ENCODE measurements around the gene EHBP1.
"Not testable (repeated sequence)": the region's sequence is repeated elsewhere in the genome, so short reads cannot be mapped to it uniquely, and the experiment has no call there.

The EHBP1 gene

GRCh38 chr2:62736899-62737559 is 31.5 kb downstream of the EHBP1 start:
- no peak for DNase-seq

DNA sequence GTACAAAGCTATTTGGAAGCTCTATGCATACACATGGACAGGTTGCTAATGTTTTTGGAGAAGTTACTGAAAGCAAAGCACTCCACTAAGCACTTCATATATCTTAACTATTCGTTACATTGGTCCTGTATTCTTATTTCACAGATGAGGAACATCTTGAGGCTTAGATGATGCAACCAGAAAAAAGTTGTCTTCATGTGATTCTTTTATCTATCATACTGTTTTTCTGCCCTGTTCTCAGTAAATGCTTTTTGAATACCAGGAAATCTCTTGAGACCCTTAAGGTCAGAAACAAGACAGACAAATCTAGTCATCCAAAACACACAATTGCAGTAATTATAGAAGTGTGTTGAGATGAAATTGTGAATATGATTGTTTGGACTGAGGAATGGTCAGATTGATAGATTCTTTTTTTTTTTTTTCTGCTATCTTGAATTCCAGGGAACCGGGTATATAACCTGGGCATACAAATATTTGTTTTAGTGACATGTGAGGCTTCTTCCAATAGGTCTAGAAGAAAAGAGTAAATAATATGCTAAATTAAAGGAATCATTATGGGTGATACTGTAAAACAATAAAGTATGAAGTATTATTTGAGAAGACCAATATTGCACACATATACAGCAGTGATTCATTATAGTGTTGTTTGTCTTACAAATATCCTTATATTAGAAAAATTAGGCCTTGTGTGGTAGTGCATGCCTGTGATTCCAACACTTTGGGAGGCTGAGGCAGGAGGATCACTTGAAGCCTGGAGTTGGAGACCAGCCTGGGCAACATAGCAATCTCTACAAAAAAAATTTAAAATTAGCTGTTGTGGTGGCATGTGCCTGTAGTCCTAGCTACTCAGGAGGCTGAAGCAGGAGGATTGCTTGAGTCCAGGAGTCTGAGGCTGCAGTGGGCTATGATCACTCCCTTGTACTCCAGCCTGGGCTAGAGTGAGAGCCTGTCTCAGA is 33.7 kb downstream of the EHBP1 start:
- no peak for DNase-seq

DNA sequence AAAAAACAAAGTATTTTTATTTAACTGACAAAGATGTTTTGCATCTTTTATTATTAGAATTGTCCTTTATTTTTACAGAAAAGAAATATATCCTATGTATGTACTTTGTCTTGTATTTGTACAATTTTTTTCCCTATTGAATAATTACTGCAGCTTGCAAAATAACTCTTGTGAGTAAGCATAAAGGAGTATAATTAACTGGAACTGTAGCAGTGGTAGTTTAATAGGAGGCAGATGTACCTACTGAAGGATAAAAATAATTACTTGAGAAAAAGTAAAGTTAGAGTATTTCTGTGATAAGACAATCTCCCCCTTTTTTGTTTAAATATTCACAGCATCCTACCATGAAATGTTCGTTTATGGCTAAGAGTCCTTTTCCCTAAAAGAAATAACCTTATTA is 34.7 kb downstream of the EHBP1 start:
- DNase-seq: no peak

DNA sequence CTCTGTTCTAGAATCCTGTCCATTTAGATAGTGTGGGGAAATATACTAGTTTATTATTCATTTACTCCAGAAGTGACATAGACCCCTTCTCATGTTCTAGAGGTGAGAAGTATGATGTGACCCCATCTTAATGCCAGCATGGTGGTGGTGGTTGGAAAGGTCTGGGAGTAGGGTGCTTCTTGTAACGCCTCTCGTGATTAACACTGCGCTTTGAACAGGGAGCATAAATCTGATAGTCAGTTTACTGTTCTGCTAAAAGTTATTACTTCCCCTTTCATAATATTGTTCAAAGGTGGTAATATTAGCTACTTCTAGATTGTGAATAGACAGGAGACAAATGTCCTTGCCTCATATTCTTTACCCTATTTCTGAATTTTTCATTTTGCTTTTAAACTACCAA is 35.6 kb downstream of the EHBP1 start:
- DNase-seq: no peak

DNA sequence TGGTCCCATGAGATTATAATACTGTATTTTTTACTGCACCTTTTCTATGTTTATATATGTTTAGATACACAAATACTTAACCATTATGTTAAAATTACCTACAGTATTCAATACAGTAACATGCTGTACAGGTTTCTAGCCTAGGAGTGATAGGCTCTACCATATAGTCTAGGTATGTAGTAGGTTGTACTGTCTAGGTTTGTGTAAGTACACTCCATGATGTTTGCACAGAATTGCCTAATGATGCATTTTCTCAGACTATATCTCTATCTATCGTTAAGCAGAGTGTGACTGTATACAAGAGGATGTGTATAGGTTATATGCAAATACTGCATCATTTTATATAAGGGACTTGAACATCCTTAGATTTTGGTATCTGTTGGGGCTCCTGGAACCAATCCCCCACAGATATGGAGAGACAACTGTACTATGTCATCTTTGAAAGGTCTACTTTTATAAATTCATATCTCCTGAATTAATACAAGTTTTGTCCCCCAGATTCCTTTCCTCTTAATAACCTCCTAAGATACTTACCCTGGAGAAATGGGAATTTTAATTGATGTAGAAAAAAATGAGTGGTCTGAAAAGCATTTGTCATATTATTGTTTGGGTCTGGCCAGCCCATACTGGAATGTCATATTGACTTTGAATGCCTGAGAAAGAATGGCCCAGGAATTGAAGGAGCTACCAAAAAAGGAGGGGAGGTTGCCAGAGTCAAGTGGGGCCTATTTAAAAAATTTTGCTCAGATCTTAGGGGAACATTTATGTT is 36.6 kb downstream of the EHBP1 start:
- DNase-seq: no peak

DNA sequence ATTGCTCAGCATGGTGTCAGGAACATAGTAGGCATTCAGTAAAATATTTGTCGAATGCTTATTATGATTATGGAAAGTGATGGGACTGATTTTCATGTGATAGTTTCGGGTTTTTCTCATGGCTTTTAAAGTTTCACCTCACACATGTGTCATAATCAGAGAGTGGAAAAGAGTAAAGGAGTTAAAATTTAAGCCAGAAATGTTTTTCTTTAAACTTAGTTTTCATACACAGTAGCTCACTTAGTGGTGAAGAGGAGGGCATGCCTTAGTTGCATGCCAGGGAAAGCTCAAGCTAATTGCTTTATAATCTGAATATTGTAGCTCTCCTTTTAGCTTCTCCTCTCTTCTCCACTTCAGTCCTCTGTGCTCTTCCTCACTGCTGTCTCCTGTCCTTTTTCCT is 38.0 kb downstream of the EHBP1 start:
- DNase-seq: no peak

DNA sequence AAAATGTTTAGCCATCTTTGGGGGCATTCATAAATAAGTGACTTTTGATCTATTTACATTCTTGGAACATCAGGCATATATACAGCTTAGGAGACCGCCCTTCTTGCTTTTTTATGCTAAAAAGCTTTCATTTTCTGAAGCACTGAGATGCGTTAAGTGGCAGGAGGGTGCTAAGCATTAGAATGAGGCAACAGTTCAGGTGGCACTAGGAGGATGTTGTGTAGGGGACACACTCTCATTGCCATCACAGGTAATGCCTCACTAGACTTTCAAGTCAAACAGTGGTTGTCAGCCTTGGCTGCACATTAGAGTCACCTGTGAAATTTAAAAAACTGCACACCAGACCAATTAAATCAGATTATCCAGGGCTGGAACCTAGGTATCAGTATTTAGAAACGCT is 39.1 kb downstream of the EHBP1 start:
- no peak for DNase-seq

DNA sequence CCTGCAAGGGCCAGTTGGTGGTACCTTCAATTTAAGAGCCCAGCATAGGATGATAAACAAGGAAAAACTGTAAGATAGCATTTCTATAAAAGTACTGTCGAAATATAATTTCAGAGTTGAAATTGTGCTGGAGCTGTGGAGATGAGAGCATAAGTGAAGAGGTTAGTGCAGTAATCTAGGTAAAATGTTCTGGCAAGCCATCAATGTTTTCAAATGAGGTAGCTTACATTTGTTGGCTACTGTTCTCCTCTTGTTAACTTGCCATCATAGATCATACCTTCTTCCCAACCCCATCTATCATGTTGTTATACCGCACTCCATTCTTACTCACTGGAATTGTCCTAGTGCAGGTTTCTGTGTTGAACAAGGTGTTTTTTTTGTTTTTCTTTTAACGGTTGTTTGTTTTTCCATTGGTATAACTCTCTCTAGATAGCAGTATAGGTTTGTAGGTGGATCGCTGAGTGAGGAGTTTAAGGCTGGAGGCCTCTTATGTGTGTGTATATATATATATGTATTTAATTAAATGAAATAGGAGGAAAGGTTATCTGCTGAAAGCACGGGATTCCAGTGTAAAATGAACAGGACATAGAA is 40.5 kb downstream of the EHBP1 start:
- DNase-seq: no peak

- no peak for DNase-seq
These were observed 41.7 kb downstream of the EHBP1 start for GRCh38 chr2:62747169-62747568.

- DNase-seq: no peak
These were observed 42.4 kb downstream of the EHBP1 start for GRCh38 chr2:62747876-62748275.

GRCh38 chr2:62749111-62749510 is 43.6 kb downstream of the EHBP1 start:
- DNase-seq: not testable (repeated sequence)

DNA sequence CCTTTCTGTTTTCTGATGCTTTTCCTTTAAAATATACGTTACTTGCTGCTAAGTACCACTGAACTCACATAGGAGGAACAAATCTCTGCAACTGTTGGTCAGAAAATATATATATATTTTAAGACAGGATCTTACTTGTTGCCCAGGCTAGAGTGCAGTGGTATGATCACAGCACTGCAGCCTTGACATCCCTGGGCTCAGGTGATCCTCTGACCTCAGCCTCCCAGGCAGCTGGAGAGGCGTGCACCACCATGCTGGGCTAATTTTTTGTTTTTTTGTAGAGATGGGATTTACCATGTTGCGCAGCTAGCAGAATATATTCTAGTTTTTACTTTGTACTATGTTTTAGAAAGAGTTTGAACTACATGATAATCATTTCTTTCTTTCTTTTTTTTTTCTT is 51.5 kb downstream of the EHBP1 start:
- no peak for DNase-seq

GRCh38 chr2:62760026-62760425 is 54.5 kb downstream of the EHBP1 start:
- no peak for DNase-seq

- DNase-seq: no peak
These were observed 55.0 kb downstream of the EHBP1 start for GRCh38 chr2:62760555-62760954.

- no peak for DNase-seq
These were observed 60.3 kb downstream of the EHBP1 start for GRCh38 chr2:62765619-62766376.

DNA sequence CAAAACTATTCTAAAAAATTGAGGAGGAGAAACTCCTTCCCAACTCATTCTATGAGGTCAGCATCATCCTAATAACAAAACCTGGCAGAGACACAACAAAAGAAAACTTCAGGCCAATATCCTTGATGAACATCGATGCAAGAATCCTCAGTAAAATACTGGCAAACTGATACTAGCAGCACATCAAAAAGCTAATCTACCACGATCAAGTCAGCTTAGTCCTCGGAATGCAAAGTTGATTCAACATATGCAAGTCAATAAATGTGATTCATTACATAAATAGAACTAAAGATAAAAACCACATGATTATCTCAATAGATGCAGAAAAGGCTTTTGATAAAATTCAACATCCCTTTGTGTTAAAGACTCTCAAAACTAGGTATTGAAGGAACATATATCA is 63.1 kb downstream of the EHBP1 start:
- DNase-seq: no peak

GRCh38 chr2:62770629-62771028 is 65.1 kb downstream of the EHBP1 start:
- no peak for DNase-seq

- DNase-seq: no peak
These were observed 69.2 kb downstream of the EHBP1 start for GRCh38 chr2:62774555-62775366.

DNA sequence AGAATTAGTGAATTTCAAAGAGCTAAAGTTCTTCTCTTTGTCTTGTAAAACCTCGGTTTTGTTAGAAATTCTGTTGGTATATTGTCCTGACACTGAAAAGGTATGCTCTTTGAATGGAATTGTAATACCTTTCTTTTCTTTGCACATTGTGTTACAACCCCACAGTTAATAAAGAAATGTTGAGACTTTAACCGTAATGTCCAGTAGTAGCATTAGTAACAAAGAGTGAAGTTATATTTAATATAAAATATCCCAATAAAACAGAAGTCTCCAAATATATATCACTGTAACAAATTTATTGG is 69.8 kb downstream of the EHBP1 start:
- DNase-seq: no peak

DNA sequence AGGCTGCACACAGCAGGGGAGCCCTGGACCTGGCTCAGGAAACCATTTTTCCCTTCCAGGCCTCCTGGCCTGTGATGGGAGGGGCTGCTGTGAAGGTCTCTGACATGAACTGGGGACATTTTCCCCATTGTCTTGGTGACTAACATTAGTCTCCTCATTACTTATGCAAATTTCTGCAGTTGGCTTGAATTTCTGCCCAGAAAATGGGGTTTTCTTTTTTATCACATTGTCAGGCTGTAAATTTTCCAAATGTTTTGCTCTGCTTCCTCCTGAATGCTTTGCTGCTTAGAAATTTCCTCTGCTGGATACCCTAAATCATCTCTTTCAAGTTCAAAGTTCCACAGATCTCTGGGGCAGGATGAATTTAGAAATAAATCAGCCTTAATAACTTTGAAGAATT is 78.2 kb downstream of the EHBP1 start:
- DNase-seq: no peak

DNA sequence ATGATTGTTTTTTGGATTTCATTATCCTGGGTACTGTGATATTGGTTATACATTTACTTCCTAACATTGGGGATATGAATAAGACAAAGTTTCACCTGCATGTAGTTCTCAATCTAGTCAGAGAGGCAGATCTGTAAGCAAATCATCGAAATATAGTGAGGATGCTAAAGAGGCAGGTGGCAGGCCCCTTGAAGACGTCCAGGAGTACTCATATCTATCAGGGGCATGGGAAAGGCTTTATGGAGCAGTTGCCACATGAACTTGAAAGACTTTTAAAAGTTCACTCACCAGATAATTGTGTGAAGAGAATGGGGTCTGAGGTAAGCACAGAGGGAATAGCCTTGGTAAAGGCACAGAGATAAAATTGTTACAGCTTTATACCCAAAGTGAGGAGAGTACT is 78.8 kb downstream of the EHBP1 start:
- DNase-seq: no peak

- DNase-seq: no peak
These were observed 79.7 kb downstream of the EHBP1 start for GRCh38 chr2:62785216-62785615.

Data from activated naive CD4-positive, alpha-beta T cell treated with Interleukin-2 at 50 U/mL for 16 hours (primary cell).